ENCODE data around the gene MYLK3. TPM values are rescaled to one million over a fixed set of nuclear protein-coding genes. Genes with fewer than 3 reads are reported as not detected.
A peak's percentile ranks its signal among the peaks of the same experiment; 100 is the strongest.
"Not testable (repeated sequence)": the region's sequence is repeated elsewhere in the genome, so short reads cannot be mapped to it uniquely, and the experiment has no call there.

The MYLK3 gene
- total RNA-seq, 6 experiments from 2014 or later: 0.02 to 0.35 (median 0.19) TPM; not detected in 1

- Mint-ChIP-seq H3K4me3 (peak overlapping the region; percentile 88), H3K27me3 (ENCODE audit: insufficient read depth) (peaks cover 7% of the 10 kb centered on the region), H3K27ac (peak overlapping the region; percentile 93), H3K9me3 (peaks cover 13% of the 10 kb centered on the region), H3K36me3 (ENCODE audit: low read depth) (peaks cover 36% of the 10 kb centered on the region), H3K4me1 (ENCODE audit: low read depth) (peaks cover 17% of the 10 kb centered on the region)
- peak; percentile 47 for DNase-seq
- no peak for TF ChIP-seq CTCF (IDR thresholded peaks at IDR 0.05)
Measured at GRCh38 chr16:46789499-46790414, 41.6 kb upstream of the MYLK3 start.

GRCh38 chr16:46788891-46789474 lies 40.8 kb upstream of the MYLK3 start:
- TF ChIP-seq CTCF (IDR thresholded peaks at IDR 0.05): no peak
- peaks cover 6% of the 10 kb centered on the region for H3K9me3 Mint-ChIP-seq
- peaks cover 30% of the 10 kb centered on the region for H3K36me3 Mint-ChIP-seq (ENCODE audit: low read depth)
- peaks cover 7% of the 10 kb centered on the region for H3K27me3 Mint-ChIP-seq (ENCODE audit: insufficient read depth)
- no peak overlapping the region for H3K4me3 Mint-ChIP-seq
- no peak for DNase-seq
- H3K4me1 Mint-ChIP-seq (ENCODE audit: low read depth): peaks cover 19% of the 10 kb centered on the region
- no peak overlapping the region for H3K27ac Mint-ChIP-seq

DNA sequence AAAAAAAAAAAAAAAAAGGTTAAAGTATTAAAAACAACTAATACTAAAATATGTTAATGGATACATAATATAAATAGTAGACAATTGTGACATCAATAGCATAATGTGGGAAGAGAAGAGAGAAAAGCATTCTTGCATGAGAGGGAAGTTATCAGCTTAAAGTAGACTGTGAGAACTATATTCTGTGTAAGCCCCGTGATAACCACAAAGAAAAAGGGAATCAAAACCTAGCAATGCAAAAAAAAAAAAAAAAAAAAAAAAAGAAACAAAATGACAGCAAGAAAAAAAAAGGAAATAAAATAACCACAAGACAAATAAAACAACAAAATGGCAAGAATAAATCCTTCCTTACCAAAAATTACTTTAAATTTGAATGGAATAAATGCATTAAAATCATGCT lies 39.8 kb upstream of the MYLK3 start:
- H3K4me1 Mint-ChIP-seq (ENCODE audit: low read depth): peaks cover 27% of the 10 kb centered on the region
- no peaks in the 10 kb centered on the region for H3K9me3 Mint-ChIP-seq
- H3K4me3 Mint-ChIP-seq: no peak overlapping the region
- DNase-seq: no peak
- H3K27me3 Mint-ChIP-seq (ENCODE audit: insufficient read depth): peaks cover 7% of the 10 kb centered on the region
- no peak overlapping the region for H3K27ac Mint-ChIP-seq
- peaks cover 24% of the 10 kb centered on the region for H3K36me3 Mint-ChIP-seq (ENCODE audit: low read depth)
- TF ChIP-seq CTCF (IDR thresholded peaks at IDR 0.05): no peak

DNA sequence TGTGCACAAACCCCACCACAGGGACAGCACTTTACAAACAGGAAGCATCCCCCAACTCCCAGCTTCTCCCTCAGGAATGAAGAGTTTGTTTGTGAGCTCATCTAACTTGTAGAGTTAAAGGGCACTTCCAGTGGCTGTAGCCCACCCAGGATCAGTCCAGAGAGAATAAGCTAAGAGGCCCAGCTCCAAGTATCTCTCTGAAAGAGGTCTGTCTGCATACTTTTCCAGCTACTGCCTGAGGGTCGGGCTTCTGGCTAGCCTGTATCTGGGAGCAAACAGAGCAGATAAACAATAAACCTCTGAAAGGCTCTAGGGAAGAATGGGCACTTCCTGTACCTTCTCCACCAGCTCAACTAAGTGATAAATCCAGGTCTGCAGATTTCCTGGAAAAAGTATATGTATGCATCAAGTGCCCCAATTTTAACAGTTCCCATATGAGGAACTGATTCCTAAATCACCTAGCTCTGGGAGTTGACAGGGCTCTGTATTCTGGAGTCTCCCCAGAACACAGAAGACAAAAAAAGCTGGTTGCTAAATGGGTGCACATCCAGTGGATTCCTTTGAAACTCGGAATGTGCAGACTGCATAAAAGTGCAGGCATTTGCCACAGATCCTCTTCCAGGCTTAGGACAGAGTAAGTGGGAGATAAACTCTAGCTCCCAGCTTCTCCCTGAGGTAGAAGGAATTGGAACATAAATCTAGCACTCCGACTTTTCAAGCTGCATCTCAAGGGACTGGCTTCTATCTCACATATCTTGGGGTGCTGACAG lies 37.1 kb upstream of the MYLK3 start:
- no peak overlapping the region for H3K4me3 Mint-ChIP-seq
- TF ChIP-seq CTCF (IDR thresholded peaks at IDR 0.05): no peak
- no peak for DNase-seq
- no peak overlapping the region for H3K27ac Mint-ChIP-seq
- H3K9me3 Mint-ChIP-seq: no peaks in the 10 kb centered on the region
- H3K4me1 Mint-ChIP-seq (ENCODE audit: low read depth): peaks cover 19% of the 10 kb centered on the region
- H3K27me3 Mint-ChIP-seq (ENCODE audit: insufficient read depth): peaks cover 5% of the 10 kb centered on the region
- peaks cover 11% of the 10 kb centered on the region for H3K36me3 Mint-ChIP-seq (ENCODE audit: low read depth)

DNA sequence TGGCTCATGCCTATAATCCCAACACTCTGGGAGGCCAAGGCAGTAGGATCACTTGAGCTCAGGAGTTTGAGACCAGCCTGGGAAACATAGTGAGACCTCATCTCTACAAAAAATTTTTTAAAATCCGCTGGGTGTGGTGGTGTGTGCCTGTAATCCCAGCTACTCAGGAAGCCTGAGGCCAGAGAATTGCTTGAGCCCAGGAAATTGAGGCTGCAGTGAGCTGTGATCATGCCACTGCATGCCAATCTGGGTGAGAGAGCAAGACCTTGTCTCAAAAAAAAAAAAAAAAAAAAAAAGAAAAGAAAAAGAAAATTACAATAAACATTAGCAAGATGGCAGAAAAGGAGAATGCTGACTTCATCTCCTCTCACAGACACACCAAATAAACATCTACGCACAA lies 36.4 kb upstream of the MYLK3 start:
- H3K27ac Mint-ChIP-seq; H3K36me3 Mint-ChIP-seq (ENCODE audit: low read depth); H3K9me3 Mint-ChIP-seq; H3K27me3 Mint-ChIP-seq (ENCODE audit: insufficient read depth); H3K4me3 Mint-ChIP-seq; DNase-seq: not testable (repeated sequence)
- H3K4me1 Mint-ChIP-seq (ENCODE audit: low read depth): peaks cover 16% of the 10 kb centered on the region
